GM21619 (cell line): ENCODE measurements around the gene NUTM2D.
"Not testable (repeated sequence)": the region's sequence is repeated elsewhere in the genome, so short reads cannot be mapped to it uniquely, and the experiment has no call there.

Source experiments
- ATAC-seq: cut with Tn5 transposase; IDR thresholded peaks from one replicate; pipeline ENCODE4 v1.9.1; 2021; ENCODE audit not compliant: unreplicated experiment

NUTM2D gene

DNA sequence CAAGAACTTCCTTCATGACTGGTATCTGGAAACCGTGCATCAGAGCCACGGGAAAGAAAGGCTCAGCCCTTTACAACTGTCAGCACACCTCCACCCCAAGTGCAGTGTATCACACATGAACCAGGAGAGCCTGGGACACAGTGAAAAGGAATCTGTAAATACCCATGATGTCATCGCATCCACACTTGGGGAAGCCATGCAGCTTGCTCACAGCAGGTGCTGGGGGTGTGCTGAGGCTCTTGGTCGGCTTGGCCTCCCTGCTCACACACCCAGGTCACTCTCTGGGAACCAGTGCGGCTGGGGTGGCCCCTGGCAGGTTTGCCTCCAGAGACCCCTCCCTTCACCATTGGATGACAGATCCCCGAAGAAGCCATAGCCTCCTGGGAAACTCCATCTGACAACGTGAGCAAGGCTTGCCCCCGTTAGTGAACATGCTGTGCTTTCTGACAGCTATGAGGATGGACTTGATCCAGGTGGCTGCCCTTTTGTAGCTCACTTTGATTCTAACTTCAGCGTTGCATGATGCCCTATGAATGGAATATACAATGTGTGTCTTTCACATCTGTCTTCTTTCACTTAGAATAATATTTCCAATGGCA lies 12.1 kb downstream of the NUTM2D start:
- ATAC-seq = not testable (repeated sequence)

DNA sequence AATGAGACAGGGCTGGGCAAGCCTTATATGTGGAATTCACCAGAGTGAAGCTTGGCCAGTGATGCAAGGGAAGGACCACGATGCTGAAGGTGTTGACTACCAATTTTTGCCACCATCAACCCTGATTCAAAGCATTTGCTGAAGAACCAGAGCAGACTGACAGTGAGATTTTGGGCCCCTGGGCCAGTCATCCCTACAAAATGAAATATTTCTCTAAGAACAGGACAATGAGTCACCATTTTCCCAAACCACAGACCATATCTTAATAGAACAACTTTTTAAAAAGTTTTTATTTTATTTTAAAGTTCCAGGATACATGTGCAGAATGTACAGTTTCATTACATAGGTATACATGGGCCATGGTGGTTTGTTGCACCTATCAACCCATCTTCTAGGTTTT lies 16.5 kb downstream of the NUTM2D start:
- not testable (repeated sequence) for ATAC-seq

DNA sequence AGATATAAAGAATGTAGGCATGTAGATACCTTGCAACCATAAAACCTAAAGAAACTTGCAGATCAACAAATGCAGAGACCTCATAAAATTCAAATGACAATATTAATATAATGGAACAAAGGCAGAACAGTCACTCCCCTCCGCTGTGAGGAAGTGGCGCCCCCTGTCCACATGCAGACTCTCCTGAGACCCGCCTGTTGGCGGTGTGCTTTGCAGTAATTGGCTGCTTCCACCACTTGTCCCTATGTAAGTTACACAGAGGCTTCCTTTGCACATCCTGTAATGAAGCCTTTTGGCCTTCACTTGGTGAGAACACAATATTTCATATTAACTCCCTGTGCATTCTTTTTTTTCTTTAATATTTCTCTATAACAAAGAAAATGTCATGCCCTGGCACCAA lies 21.6 kb downstream of the NUTM2D start:
- not testable (repeated sequence) for ATAC-seq

DNA sequence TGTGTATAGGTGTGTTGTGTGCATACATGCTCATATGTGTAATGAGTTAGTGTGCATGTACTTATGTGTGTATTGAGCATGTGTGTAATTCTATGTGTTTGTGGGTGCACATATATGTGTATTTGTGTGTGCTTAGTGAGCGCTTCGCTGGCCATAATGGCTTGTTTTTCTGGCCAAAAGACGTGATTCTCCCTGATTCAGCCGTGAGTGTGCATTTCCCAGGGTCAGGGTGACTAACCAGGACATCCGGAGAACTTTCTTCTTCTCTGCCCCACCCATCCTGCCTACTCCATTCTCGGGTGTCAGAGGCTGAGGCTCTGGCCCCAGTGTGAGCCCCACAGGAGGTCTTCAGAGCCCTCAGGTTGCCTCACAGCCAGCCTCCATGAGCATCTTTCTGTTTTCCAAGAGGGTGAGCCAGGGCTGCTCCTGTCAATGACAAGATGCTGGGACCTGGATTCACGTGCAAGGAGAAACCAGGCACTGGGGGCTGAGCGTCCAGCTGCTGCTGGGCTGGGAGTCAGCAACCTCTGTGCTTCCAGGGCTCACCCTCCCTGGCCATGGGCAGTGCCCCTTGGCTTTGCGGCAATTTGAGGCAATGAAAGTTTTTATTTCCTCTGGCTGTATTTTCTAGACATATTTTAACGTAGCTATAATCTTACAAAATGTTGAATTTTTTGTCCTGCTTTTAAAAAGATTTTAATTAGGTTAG lies 25.8 kb downstream of the NUTM2D start:
- ATAC-seq = not testable (repeated sequence)

DNA sequence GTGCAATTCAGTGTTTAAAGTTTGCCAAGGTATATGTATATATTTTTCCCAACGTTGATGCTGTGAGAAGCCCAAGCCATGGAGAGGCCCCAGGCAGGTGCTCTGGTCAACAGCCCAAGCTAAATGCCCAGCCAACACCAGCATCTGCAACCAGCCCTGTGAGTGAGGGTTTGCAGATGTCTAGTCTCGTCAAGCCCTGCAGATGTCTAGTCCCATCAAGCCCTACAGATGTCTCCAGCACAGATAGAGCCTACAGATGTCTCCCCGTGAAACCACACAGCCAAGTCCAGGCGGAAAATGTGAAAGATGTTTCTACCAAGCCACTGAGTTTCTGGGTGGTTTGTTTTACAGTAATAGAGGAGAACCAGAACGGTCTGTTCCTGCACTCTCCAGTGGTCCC lies 26.7 kb downstream of the NUTM2D start:
- ATAC-seq = not testable (repeated sequence)

DNA sequence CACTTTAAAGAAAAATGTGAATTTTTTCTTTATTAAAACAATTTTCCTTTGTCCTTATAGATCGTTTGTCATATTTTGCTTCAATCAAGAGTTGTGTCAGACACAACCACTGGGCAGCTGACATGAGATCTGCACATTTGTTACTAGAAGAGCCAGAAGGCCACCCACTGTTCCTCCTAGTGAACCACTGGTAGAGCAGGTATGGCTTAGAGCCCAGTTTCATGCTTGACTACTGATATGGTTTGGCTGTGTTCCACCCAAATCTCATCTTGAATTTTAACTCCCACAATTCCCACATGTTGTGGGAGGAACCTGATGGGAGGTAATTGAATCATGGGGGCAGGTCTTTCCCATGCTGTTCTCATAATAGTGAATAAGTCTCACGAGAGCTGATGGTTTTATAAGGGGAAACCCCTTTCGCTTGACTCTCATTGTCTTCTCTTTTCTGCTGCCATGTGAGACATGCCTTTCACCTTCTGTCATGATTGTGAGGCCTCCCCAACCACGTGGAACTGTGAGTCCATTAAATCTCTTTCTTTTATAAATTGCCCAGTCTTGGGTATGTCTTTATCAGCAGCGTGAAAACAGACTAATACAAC lies 28.3 kb downstream of the NUTM2D start:
- ATAC-seq = not testable (repeated sequence)

DNA sequence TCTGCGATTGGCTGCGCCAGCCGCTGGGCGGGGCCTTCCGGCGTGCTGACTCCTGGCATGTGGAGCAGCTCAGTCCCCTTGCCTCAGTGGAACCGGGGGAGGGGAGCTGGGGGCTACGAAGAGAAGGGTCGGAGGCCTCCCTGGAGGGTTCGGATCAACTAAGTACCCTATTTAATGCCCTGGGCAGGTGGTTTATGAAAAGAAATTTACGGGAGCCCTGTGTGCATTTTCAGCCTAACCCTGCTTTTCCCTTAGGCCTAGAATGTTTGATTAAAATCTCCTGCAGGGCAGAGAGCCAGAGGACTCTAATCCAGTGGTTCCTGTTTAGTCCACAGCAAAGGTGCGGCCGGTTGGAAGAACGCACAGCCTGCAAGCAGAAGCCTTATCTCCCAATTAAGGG lies 33.8 kb downstream of the NUTM2D start:
- not testable (repeated sequence) for ATAC-seq

DNA sequence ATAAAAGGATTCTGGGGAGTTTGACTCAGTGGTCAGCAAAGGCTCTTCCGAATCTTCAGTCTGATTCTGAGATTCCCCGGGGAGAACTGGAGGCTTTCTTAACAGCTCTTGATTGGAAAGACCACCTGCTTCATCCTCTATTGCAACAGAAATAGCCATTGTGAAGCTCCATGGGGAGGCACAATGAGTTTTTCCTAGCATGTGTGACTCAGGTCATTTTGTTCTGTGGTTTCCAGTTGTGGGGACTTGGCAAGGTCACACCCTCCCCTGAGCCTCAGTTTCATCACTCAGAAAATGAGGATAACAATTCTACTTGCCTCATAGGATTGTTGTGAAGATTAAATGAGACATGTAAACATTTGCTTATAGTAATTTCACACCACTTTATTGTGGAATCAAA lies 38.7 kb downstream of the NUTM2D start:
- not testable (repeated sequence) for ATAC-seq

DNA sequence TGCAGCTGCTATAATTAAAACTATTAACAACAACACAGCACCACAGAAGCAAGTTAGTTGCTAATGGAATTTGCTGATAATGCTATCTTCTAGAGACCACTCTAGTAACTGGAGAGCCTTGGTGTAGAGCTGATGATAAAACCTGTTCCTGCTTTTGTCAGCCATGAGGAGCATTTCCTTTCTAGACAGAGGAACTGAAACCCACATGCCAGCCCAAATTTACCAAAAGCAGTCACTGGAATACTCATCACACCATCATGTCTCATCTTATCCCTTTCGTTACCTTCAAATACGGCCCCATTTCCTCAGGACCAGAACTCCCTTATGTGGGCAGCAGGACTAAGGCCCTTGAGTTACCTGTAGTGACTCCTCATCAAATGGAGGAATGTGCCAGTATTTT lies 40.9 kb downstream of the NUTM2D start:
- not testable (repeated sequence) for ATAC-seq

DNA sequence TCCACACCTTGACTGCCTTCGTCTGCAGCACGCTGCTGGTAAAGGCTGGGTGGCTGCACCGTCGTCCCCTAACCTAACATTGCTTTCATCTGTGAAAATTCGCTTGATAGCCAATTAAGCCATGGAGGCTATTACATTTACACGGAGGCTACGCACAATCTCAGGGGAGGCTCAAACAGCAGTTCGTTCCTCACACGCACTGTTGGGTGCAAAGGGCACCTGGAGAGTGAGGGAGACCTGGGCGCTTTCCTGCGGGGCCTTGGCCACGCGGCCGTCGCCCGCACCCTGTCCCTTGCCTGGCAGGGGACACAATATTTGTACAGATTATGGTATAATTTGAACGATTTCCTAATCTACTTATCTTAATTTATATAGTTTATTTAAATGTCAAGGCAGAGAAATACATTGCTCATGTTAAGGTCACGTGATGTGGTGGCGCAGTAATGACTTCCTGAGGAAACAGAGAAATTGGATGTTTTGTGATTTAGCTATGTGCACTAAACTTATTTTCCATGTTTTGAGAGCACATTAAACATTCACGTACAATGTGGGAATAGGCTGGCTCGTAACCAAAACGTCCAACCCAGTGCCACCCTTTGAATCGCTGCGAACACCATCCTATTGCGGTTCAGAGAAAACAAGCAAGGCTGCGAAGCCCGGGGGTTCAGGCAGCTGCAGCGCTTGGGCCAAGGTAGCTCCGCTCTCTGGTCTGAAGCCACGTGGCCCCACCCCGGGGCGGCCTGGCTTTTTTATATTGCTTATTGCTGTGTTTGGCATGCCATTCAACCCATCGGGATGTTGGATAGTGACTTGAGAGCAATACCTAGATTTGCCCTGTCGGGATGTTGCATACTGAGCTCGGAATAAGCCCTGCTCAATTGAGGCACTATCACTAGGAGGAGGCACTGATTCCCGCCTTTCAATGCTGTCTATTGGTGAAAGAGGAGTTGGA lies 50.2 kb downstream of the NUTM2D start:
- not testable (repeated sequence) for ATAC-seq

DNA sequence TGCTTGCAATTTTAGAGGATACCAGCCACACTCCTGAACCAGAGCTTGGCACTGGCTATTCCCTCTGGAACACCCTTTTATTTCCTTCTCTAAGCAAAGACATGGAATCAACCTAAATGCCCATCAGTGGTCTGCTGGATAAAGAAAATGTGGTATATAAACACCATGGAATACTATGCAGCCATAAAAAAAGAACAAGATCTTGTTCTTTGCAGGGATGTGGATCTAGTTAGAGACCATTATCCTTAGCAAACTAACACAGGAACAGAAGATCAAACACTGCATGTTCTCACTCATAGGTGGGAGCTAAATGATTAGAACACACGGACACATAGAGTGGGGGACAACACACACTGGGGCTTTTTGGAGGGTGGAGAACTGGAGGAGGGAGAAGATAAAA lies 56.4 kb downstream of the NUTM2D start:
- ATAC-seq = not testable (repeated sequence)
